Measurements from ENCODE around the gene SCGB3A1.

The SCGB3A1 gene

DNA sequence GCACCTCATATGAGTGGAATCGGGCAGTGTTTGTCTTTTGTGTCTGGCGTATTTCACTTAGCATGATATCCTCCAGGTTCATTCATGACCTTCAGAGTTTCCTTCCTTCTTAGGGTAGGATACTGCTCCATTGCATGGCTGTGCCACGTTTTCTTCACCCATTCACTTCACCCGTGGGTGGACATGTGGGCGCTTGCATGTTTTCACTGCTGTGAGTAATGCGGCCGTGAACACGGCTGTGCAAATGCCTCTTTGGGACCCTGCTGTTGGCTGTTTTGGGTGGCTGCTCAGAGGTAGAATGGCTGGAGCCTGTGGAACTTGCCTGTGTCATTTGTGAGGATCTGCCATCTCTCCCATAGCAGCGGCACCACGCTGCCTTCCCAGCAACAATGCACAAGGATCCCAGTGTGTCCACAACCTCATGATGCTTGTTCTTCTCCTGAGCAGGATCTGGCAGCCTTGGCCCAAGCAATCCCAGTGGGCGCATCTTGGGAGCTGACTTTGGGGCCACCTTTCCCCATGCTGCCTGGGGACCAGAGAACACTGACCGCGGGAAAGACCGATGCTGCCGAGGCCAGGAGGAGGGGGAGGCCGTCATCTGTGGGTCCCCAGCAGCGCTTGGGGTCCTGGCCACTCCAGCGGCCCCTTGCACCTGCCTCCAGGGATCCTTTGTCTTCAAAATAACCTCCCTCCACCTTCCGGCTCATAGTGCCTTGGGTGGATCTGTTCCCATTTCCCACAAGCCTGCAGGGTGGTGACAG is 2.3 kb upstream of the SCGB3A1 start:
- no peaks in the 10 kb centered on the region for H3K9me3 ChIP-seq (ENCODE audit: control insufficient read depth, low read depth, low read length)
- no peaks in the 10 kb centered on the region for H3K36me3 ChIP-seq (ENCODE audit: control insufficient read depth, low read depth, low read length)
- no peak overlapping the region for H3K27ac ChIP-seq (ENCODE audit: low read length)
- no peak overlapping the region for H3K4me3 ChIP-seq (ENCODE audit: low read length)
- H3K9ac ChIP-seq (ENCODE audit: low read length): no peak overlapping the region
- no peaks in the 10 kb centered on the region for H3K4me1 ChIP-seq (ENCODE audit: control insufficient read depth, low read depth, low read length)
- peaks cover 49% of the 10 kb centered on the region for H3K27me3 ChIP-seq (ENCODE audit: control insufficient read depth, insufficient read depth, low read length)

DNA sequence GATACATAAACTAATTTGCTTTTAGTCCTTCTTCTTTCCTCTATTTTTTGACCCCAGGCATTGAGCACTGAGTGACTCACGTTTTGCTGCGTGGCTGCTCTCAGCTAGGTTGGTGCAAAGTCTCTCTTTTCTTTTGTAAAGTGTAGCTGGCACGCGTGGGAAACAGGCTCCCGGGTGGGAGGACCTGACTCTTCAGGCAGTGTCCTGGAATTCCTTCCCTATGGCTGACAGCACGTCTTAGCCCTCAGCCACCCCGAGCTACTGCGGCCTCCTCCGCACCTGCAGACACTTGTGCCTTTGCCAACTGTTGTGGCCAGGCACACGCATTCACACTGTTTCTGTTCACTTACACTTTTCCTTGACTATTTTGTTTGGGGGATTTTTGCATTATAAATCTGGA is 877 bp upstream of the SCGB3A1 start:
- Histone ChIP-seq H3K27me3 (ENCODE audit: control insufficient read depth, insufficient read depth, low read length) (peaks cover 56% of the 10 kb centered on the region), H3K4me1 (ENCODE audit: control insufficient read depth, low read depth, low read length) (no peaks in the 10 kb centered on the region), H3K36me3 (ENCODE audit: control insufficient read depth, low read depth, low read length) (no peaks in the 10 kb centered on the region), H3K4me3 (ENCODE audit: low read length) (no peak overlapping the region), H3K9me3 (ENCODE audit: control insufficient read depth, low read depth, low read length) (no peaks in the 10 kb centered on the region), H3K27ac (ENCODE audit: low read length) (no peak overlapping the region), H3K9ac (ENCODE audit: low read length) (no peak overlapping the region)

DNA sequence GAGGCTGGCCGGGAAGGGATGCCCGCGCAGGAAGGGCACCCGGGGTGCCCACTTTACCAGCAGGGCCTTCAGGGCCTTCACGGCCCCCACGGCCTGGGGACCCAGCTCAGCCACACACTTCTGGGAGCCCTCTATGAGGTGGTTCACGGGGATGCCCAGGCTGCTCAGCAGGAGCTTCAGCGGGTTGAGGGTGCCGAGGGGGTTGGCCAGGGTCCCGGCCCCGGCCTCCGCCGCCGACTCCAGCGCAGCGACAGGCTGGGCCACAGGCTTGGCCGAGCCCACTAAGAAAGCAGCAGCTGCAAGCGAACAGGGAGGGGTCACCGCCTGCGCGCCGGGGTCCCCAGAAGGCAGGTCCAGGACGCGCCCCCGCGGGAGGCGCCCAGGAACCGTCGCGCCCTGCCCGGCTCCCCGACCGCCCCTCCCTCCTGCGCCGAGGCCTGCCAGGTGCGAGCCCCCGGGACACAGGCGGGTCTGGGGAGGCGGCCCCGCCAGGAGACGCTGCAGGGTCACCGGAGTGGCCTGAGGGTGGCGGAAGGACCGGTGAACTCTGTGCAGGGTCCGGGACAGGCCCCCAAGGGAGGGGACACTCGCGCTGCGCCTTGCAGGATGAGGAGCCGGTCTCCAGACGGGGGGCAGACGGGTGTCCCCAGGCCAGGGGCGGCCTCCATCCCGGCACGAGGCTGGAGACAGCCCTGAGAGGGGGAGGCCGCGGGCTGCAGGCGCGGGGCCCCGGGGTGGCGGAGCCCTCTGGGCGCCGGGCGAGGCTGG is 572 bp downstream of the SCGB3A1 start:
- Histone ChIP-seq H3K9me3 (ENCODE audit: control insufficient read depth, low read depth, low read length) (no peaks in the 10 kb centered on the region), H3K4me1 (ENCODE audit: control insufficient read depth, low read depth, low read length) (no peaks in the 10 kb centered on the region), H3K27ac (ENCODE audit: low read length) (no peak overlapping the region), H3K9ac (ENCODE audit: low read length) (no peak overlapping the region), H3K36me3 (ENCODE audit: control insufficient read depth, low read depth, low read length) (no peaks in the 10 kb centered on the region), H3K27me3 (ENCODE audit: control insufficient read depth, insufficient read depth, low read length) (peaks cover 56% of the 10 kb centered on the region), H3K4me3 (ENCODE audit: low read length) (peak overlapping the region; percentile 46)

DNA sequence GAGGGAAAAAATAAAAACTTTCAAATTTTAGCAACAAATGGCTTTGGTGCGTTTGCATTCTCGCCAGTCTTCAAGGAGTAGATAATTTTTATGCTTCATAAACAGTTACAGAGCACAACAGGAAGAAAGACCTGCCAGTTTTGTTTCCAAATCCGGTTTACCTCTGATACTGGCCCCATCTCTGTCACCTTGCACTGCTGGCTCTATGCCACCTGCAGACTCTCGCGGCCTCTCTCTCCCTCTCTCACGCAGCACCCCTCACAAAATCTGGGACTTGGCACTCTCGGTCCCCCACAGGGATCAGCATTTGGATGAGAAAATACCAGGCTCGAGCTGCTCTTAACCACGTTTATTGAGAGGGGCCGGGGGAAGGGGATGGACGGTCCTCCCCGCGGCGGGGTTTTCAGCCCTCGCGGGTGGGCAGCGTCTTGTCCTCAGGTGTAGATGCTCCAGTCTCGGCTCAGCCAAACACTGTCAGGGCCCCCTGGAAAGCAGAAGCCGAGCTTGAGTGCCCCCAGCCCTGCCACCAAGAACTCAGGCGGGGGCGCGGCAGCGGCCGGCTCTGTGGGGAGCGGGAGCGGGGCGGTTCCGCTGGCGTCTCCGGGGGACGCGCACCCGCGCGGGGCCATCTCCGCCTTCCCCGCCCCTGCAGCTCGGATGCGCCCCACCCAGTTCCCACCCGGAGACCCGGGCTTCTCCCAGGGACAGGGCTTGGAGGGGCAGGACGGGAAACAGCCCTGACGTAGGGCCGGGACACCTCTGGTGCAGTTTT is 1.3 kb downstream of the SCGB3A1 start:
- peak overlapping the region; percentile 46 for H3K4me3 ChIP-seq (ENCODE audit: low read length)
- H3K36me3 ChIP-seq (ENCODE audit: control insufficient read depth, low read depth, low read length): no peaks in the 10 kb centered on the region
- H3K9ac ChIP-seq (ENCODE audit: low read length): no peak overlapping the region
- no peaks in the 10 kb centered on the region for H3K9me3 ChIP-seq (ENCODE audit: control insufficient read depth, low read depth, low read length)
- H3K27me3 ChIP-seq (ENCODE audit: control insufficient read depth, insufficient read depth, low read length): peaks cover 56% of the 10 kb centered on the region
- no peaks in the 10 kb centered on the region for H3K4me1 ChIP-seq (ENCODE audit: control insufficient read depth, low read depth, low read length)
- H3K27ac ChIP-seq (ENCODE audit: low read length): no peak overlapping the region

DNA sequence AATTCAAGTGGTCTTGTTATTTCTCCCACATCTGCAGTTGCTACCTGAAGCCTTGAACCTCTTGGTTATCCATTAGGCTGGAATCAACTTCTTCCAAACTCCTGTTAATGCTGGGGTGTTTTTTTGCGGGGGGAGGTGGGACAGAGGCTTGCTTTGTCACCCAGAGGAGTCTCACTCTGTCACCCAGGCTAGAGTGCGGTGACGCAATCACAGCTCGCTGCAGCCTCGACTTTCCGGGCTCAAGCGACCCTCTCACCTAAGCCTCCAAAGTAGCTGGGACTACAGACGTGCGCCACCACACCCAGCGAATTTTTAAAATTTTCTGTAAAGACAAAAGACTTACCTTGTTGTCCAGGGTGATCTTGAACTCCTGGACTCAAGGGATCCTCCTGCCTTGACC is 4.4 kb downstream of the SCGB3A1 start:
- Histone ChIP-seq H3K27ac (ENCODE audit: low read length) (no peak overlapping the region), H3K4me3 (ENCODE audit: low read length) (no peak overlapping the region), H3K9ac (ENCODE audit: low read length) (no peak overlapping the region), H3K36me3 (ENCODE audit: control insufficient read depth, low read depth, low read length) (no peaks in the 10 kb centered on the region), H3K9me3 (ENCODE audit: control insufficient read depth, low read depth, low read length) (no peaks in the 10 kb centered on the region), H3K4me1 (ENCODE audit: control insufficient read depth, low read depth, low read length) (no peaks in the 10 kb centered on the region), H3K27me3 (ENCODE audit: control insufficient read depth, insufficient read depth, low read length) (peaks cover 38% of the 10 kb centered on the region)

DNA sequence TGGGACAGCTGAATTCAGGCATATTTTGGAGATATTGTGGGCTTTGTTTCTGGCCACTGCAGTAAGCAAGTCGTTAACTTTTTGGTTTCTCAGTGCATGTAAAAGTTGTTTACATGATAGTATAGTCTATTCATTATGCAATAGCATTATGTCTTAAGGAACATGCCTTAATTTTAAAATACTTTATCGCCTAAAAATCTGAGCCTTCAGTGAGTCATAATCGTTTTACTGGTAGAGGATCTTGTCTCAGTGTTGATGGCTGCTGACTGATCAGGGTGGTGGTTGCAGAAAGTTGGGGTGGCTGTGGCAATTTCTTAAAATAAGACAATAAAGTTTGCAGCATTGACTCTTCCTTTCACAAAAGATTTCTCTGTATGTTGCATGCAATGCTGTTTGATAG is 5.1 kb downstream of the SCGB3A1 start:
- Histone ChIP-seq H3K4me1 (ENCODE audit: control insufficient read depth, low read depth, low read length) (no peaks in the 10 kb centered on the region), H3K4me3 (ENCODE audit: low read length) (no peak overlapping the region), H3K9me3 (ENCODE audit: control insufficient read depth, low read depth, low read length) (no peaks in the 10 kb centered on the region), H3K27ac (ENCODE audit: low read length) (no peak overlapping the region), H3K27me3 (ENCODE audit: control insufficient read depth, insufficient read depth, low read length) (peaks cover 32% of the 10 kb centered on the region), H3K36me3 (ENCODE audit: control insufficient read depth, low read depth, low read length) (no peaks in the 10 kb centered on the region), H3K9ac (ENCODE audit: low read length) (no peak overlapping the region)

DNA sequence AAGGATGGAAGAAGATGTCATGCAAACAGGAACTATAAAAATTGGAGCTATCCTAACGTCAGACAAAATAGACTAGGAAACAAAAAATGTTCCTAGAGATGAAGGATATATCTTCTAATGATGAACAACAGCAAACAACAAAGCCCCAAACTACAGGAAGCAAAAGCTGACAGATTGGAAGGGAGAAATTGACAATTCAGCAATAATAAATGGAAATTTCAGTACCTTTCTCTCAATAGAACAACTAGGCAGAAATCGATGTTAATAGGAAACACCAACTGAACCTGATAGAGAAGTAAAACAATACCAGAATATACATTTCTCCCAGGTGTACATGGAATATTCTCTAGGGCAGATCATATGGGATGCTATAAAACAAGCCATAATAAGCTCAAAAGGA is 7.6 kb downstream of the SCGB3A1 start:
- no peaks in the 10 kb centered on the region for H3K36me3 ChIP-seq (ENCODE audit: control insufficient read depth, low read depth, low read length)
- H3K9me3 ChIP-seq (ENCODE audit: control insufficient read depth, low read depth, low read length): no peaks in the 10 kb centered on the region
- no peak overlapping the region for H3K9ac ChIP-seq (ENCODE audit: low read length)
- H3K27ac ChIP-seq (ENCODE audit: low read length): no peak overlapping the region
- peaks cover 7% of the 10 kb centered on the region for H3K27me3 ChIP-seq (ENCODE audit: control insufficient read depth, insufficient read depth, low read length)
- no peaks in the 10 kb centered on the region for H3K4me1 ChIP-seq (ENCODE audit: control insufficient read depth, low read depth, low read length)
- H3K4me3 ChIP-seq (ENCODE audit: low read length): no peak overlapping the region

DNA sequence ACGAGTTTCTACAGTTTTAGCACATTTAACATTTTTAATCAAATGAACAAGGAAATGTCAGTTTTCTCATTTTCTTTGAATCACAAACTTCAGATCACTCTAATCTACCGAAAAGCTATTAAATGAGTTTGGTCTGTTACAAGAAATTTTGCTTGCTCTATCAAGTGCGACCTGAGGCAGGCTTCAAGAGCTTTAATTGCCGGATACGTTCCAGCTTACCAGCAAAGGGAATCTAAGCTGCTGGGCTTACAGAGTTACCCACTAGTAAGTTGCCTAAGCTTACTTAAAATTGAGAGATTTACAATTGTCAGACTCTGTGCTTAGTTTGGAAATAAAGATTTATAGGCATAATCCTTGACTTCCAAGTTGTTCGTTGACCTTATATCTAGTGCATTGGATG is 10.6 kb downstream of the SCGB3A1 start:
- H3K4me3 ChIP-seq (ENCODE audit: low read length): no peak overlapping the region
- no peaks in the 10 kb centered on the region for H3K9me3 ChIP-seq (ENCODE audit: control insufficient read depth, low read depth, low read length)
- no peak overlapping the region for H3K9ac ChIP-seq (ENCODE audit: low read length)
- H3K27ac ChIP-seq (ENCODE audit: low read length): no peak overlapping the region
- H3K36me3 ChIP-seq (ENCODE audit: control insufficient read depth, low read depth, low read length): peaks cover 10% of the 10 kb centered on the region
- H3K27me3 ChIP-seq (ENCODE audit: control insufficient read depth, insufficient read depth, low read length): no peaks in the 10 kb centered on the region
- no peaks in the 10 kb centered on the region for H3K4me1 ChIP-seq (ENCODE audit: control insufficient read depth, low read depth, low read length)

DNA sequence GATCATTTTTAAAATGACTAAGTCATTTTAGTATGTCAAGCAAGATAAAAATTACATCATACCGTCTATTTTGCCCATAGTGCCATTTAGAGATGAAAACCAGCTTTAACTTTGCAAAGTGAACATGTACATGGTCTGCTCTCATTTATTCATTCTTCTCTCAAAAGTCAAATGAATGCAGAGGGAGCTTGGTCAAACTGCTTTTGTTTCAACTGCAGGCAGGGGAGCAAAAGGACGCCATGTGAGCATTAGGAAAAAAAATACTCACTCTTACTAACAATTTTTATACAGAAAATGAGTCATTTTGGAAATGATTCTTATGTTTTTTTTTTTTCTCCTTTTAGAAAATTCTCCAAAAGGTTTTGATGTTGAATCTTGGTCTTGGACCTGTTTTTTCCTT is 15.7 kb downstream of the SCGB3A1 start:
- Histone ChIP-seq H3K4me1 (ENCODE audit: control insufficient read depth, low read depth, low read length) (no peaks in the 10 kb centered on the region), H3K4me3 (ENCODE audit: low read length) (no peak overlapping the region), H3K27ac (ENCODE audit: low read length) (no peak overlapping the region), H3K9me3 (ENCODE audit: control insufficient read depth, low read depth, low read length) (no peaks in the 10 kb centered on the region), H3K27me3 (ENCODE audit: control insufficient read depth, insufficient read depth, low read length) (no peaks in the 10 kb centered on the region), H3K9ac (ENCODE audit: low read length) (no peak overlapping the region), H3K36me3 (ENCODE audit: control insufficient read depth, low read depth, low read length) (peaks cover 54% of the 10 kb centered on the region)

DNA sequence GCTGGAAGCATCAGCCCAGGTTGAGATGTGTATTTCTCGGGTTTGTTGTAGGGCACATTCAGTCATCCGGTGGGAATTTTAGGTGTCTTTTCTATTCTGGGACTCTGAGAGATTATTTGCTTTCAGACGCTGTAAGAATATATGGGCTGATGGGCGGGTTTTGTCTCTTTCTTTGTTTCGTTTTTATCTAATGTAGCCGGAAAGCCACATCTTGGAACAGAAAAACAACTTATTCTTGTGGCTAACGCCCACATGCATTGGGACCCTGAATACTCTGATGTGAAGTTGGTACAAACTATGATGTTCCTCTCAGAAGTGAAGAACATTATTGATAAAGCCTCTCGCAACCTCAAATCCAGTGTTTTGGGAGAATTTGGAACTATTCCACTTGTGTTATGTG is 22.4 kb downstream of the SCGB3A1 start:
- H3K9me3 ChIP-seq (ENCODE audit: control insufficient read depth, low read depth, low read length): no peaks in the 10 kb centered on the region
- peaks cover 83% of the 10 kb centered on the region for H3K36me3 ChIP-seq (ENCODE audit: control insufficient read depth, low read depth, low read length)
- no peaks in the 10 kb centered on the region for H3K27me3 ChIP-seq (ENCODE audit: control insufficient read depth, insufficient read depth, low read length)
- H3K27ac ChIP-seq (ENCODE audit: low read length): no peak overlapping the region
- H3K4me3 ChIP-seq (ENCODE audit: low read length): no peak overlapping the region
- no peak overlapping the region for H3K9ac ChIP-seq (ENCODE audit: low read length)
- H3K4me1 ChIP-seq (ENCODE audit: control insufficient read depth, low read depth, low read length): no peaks in the 10 kb centered on the region

DNA sequence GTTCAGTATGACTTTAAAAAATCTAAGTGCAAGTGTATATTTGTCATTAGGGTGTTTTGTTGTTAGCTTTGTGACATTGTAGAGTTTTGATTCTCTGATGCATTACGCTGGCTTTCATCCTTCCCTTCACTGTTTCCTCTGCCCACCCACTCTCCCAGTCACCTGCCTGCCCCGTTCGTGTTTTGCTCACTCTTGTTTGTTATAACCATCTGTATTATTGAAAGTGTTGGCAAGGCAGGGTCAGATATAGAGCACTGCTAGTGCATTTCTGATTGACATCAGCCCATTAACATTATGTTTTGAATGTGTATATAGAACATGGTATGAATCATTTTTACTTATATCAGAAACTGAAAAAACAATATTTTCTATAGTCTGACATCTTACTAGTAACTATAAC is 27.3 kb downstream of the SCGB3A1 start:
- Histone ChIP-seq H3K4me1 (ENCODE audit: control insufficient read depth, low read depth, low read length) (no peaks in the 10 kb centered on the region), H3K9me3 (ENCODE audit: control insufficient read depth, low read depth, low read length) (no peaks in the 10 kb centered on the region), H3K4me3 (ENCODE audit: low read length) (no peak overlapping the region), H3K9ac (ENCODE audit: low read length) (no peak overlapping the region), H3K27me3 (ENCODE audit: control insufficient read depth, insufficient read depth, low read length) (no peaks in the 10 kb centered on the region), H3K27ac (ENCODE audit: low read length) (no peak overlapping the region), H3K36me3 (ENCODE audit: control insufficient read depth, low read depth, low read length) (peaks cover 56% of the 10 kb centered on the region)

Measured in iPS-18a (cell line).